Neural progenitor cell (in vitro differentiated cells): ENCODE data around the gene CLIC5.

ENCODE experiments used
- EZH2phosphoT487 ChIP-seq: fragments of 200-600 bp; sonication (generic); IDR thresholded peaks from 2 replicates; pipeline ENCODE4 v1.6.1; 2017; ENCODE audit warnings: antibody characterized with exemption
- TF ChIP-seq, protein P1 (sequence below): fragments of 200-600 bp; sonication (generic); IDR thresholded peaks from 2 replicates; pipeline ENCODE4 v1.5.1; 2017; ENCODE audit warnings: antibody characterized with exemption, mild to moderate bottlenecking

DNA sequence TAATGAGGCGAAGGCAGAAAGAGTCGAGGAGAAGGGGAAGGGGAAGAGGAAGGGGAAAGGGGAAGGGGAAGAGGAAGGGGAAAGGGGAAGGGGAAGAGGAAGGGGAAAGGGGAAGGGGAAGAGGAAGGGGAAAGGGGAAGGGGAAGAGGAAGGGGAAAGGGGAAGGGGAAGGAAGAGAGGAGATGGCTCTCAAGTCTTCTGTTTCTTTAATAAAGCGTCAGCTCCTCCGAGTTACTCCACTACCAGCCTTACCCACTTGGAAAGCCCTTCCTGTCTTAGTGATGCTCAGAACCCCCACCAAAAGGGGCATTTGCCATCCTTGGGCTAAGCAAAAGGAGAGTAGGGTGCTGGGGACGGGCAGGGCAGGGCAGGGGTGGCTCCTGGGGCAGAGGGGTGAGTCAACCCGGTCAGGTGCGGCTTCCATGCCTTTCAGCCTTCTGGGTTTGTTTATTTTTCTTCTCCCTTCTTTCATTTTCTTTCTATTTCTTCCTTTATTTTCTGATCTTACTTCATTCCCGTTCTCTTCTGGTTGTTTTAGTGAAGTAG, 476 bp upstream of the CLIC5 start:
- TF ChIP-seq, protein P1, sequence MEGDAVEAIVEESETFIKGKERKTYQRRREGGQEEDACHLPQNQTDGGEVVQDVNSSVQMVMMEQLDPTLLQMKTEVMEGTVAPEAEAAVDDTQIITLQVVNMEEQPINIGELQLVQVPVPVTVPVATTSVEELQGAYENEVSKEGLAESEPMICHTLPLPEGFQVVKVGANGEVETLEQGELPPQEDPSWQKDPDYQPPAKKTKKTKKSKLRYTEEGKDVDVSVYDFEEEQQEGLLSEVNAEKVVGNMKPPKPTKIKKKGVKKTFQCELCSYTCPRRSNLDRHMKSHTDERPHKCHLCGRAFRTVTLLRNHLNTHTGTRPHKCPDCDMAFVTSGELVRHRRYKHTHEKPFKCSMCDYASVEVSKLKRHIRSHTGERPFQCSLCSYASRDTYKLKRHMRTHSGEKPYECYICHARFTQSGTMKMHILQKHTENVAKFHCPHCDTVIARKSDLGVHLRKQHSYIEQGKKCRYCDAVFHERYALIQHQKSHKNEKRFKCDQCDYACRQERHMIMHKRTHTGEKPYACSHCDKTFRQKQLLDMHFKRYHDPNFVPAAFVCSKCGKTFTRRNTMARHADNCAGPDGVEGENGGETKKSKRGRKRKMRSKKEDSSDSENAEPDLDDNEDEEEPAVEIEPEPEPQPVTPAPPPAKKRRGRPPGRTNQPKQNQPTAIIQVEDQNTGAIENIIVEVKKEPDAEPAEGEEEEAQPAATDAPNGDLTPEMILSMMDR = no peak
- peak; percentile 12 for TF ChIP-seq EZH2phosphoT487
